BJ (cell line): ENCODE results near the gene SLC1A4. TPM values are rescaled to one million over a fixed set of nuclear protein-coding genes. Genes with fewer than 3 reads are reported as not detected.

Source experiments
- CTCF ChIA-PET: fragments of 350-600 bp; formaldehyde crosslinking; extraction: SDS; loops from one replicate; lab custom pipeline; 2021; ENCODE audit warnings: antibody characterized with exemption, inconsistent platforms; lab: Yijun Ruan, JAX
- POLR2A ChIA-PET: fragments of 300-600 bp; sonication (Branson Sonifier 250); formaldehyde crosslinking; extraction: SDS; loops from one replicate; lab custom pipeline; 2021; ENCODE audit warnings: antibody characterized with exemption; lab: Charles Lee
- DNase-seq: peaks from one replicate; pipeline ENCODE4 v3.0.0-alpha.2; 2011; ENCODE audit warnings: low read depth
- H3K27me3 ChIP-seq: 2 replicates; pipeline ENCODE4 v1.6.0; 2011; ENCODE audit warnings: low read length; ENCODE audit not compliant: control insufficient read depth, insufficient read depth
- H3K36me3 ChIP-seq: 2 replicates; pipeline ENCODE4 v1.5.1; 2011; ENCODE audit warnings: low read length; ENCODE audit not compliant: control insufficient read depth, insufficient read depth
- H3K4me3 ChIP-seq: 2 replicates; pipeline ENCODE4 v1.5.1; 2011; ENCODE audit warnings: low read depth, mild to moderate bottlenecking, control low read depth, low read length
- CTCF ChIP-seq: IDR thresholded peaks from 2 replicates; pipeline ENCODE4 v1.5.1; 2011; ENCODE audit warnings: low read depth, mild to moderate bottlenecking, control low read depth, inconsistent platforms, low read length, moderate library complexity; ENCODE audit not compliant: insufficient read depth
- polyA plus RNA-seq: library from polyadenylated mRNA; depleted of rRNA; stranded (reverse); fragments of >200 nt; gene quantifications from 2 replicates; pipeline ENCODE4 v1.2.3, GENCODE V29; 2011

SLC1A4 gene
- polyA plus RNA-seq, 1 experiment = 80.7 TPM

GRCh38 chr2:65015731-65016130 lies 26.5 kb downstream of the SLC1A4 start:
- Histone ChIP-seq H3K27me3 (no peaks in the 10 kb centered on the region), H3K36me3 (peaks cover 10% of the 10 kb centered on the region), H3K4me3 (no peak overlapping the region)
- CTCF ChIA-PET = no interaction called here
- DNase-seq = no peak
- POLR2A ChIA-PET = no interaction called here
- no peak for TF ChIP-seq CTCF

- ChIA-PET CTCF (interaction anchor here (0.7 to 0.9 kb wide), 2 partner anchors 14 to 99 kb away, joined by 3 read pairs; no protein-coding TSS in a partner anchor), POLR2A (no interaction called here)
- DNase-seq = no peak
- H3K27me3 ChIP-seq = no peaks in the 10 kb centered on the region
- no peak for TF ChIP-seq CTCF
- peaks cover 18% of the 10 kb centered on the region for H3K36me3 ChIP-seq
- no peak overlapping the region for H3K4me3 ChIP-seq
Observed at GRCh38 chr2:65016789-65017188, 27.6 kb downstream of the SLC1A4 start.

- CTCF ChIA-PET = interaction anchor here (0.9 kb wide), 1 partner anchor 99 kb away, joined by 3 read pairs; no protein-coding TSS in a partner anchor
- peaks cover 18% of the 10 kb centered on the region for H3K36me3 ChIP-seq
- POLR2A ChIA-PET = no interaction called here
Observed at GRCh38 chr2:65017335-65017734, 28.1 kb downstream of the SLC1A4 start.

GRCh38 chr2:65018141-65018582 lies 29.0 kb downstream of the SLC1A4 start:
- ChIA-PET CTCF (no interaction called here), POLR2A (no interaction called here)
- H3K4me3 ChIP-seq = no peak overlapping the region
- H3K36me3 ChIP-seq = peaks cover 18% of the 10 kb centered on the region
- no peak for DNase-seq
- H3K27me3 ChIP-seq = no peaks in the 10 kb centered on the region
- TF ChIP-seq CTCF = no peak

More at GRCh38 chr2:65017335-65017734, 28.1 kb downstream of the SLC1A4 start:
- no peak for DNase-seq
- peak; percentile 18; the same call in 1 of the 2 replicates for TF ChIP-seq CTCF
- H3K4me3 ChIP-seq = no peak overlapping the region
- no peaks in the 10 kb centered on the region for H3K27me3 ChIP-seq

GRCh38 chr2:65019010-65019409 lies 29.8 kb downstream of the SLC1A4 start:
- H3K36me3 ChIP-seq = peaks cover 18% of the 10 kb centered on the region
- ChIA-PET CTCF (no interaction called here), POLR2A (no interaction called here)
- H3K4me3 ChIP-seq = no peak overlapping the region
- DNase-seq = no peak
- no peak for TF ChIP-seq CTCF
- H3K27me3 ChIP-seq = no peaks in the 10 kb centered on the region
